Immature natural killer cell (primary cell): ENCODE data around the gene TRAF3IP3. TPM values are rescaled to one million over a fixed set of nuclear protein-coding genes. Genes with fewer than 3 reads are reported as not detected.

Source experiments
- DNase-seq, 3 donors: peaks; one replicate each; pipeline ENCODE4 v3.0.0; 2022; ENCODE audit warnings: mixed read lengths in 1 of 3
- H3K27ac Mint-ChIP-seq, 6 donors: one replicate each; pipeline ENCODE4 v1.8.0; 2020; ENCODE audit warnings: mixed read lengths in 6 of 6, mild to moderate bottlenecking in 5 of 6, inconsistent platforms in 4 of 6, moderate library complexity in 3 of 6
- H3K27me3 Mint-ChIP-seq, 3 donors: one replicate each; pipeline ENCODE4 v1.8.0; 2020 to 2021; ENCODE audit warnings: low read depth in 3 of 3, mild to moderate bottlenecking in 3 of 3, mixed read lengths in 3 of 3, moderate library complexity in 3 of 3, inconsistent platforms in 1 of 3
- H3K36me3 Mint-ChIP-seq, 3 donors: one replicate each; pipeline ENCODE4 v1.8.0; 2020; ENCODE audit warnings: mixed read lengths in 3 of 3, inconsistent platforms in 2 of 3, mild to moderate bottlenecking in 2 of 3
- H3K4me1 Mint-ChIP-seq, 2 donors: one replicate each; pipeline ENCODE4 v1.8.0; 2020; ENCODE audit warnings: inconsistent platforms in 2 of 2, mild to moderate bottlenecking in 2 of 2, mixed read lengths in 2 of 2, moderate library complexity in 1 of 2
- H3K4me3 Mint-ChIP-seq, 5 donors: one replicate each; pipeline ENCODE4 v1.8.0; 2020; ENCODE audit warnings: mild to moderate bottlenecking in 5 of 5, mixed read lengths in 5 of 5, inconsistent platforms in 3 of 5, moderate library complexity in 3 of 5
- H3K9me3 Mint-ChIP-seq, 6 donors: one replicate each; pipeline ENCODE4 v1.8.0; 2020; ENCODE audit warnings: mild to moderate bottlenecking in 6 of 6, mixed read lengths in 6 of 6, inconsistent platforms in 4 of 6, moderate library complexity in 3 of 6
- polyA plus RNA-seq, 3 donors: library from polyadenylated mRNA; unstranded; fragments of 300-500 nt; fragmentation: Illumina TruSeq; gene quantifications; one replicate each; pipeline ENCODE4 v1.2.3, GENCODE V29; 2021

The TRAF3IP3 gene, protein sequence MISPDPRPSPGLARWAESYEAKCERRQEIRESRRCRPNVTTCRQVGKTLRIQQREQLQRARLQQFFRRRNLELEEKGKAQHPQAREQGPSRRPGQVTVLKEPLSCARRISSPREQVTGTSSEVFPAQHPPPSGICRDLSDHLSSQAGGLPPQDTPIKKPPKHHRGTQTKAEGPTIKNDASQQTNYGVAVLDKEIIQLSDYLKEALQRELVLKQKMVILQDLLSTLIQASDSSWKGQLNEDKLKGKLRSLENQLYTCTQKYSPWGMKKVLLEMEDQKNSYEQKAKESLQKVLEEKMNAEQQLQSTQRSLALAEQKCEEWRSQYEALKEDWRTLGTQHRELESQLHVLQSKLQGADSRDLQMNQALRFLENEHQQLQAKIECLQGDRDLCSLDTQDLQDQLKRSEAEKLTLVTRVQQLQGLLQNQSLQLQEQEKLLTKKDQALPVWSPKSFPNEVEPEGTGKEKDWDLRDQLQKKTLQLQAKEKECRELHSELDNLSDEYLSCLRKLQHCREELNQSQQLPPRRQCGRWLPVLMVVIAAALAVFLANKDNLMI
- 100 to 1,000 TPM; 232 to 341 (median 287) TPM for polyA plus RNA-seq

DNA sequence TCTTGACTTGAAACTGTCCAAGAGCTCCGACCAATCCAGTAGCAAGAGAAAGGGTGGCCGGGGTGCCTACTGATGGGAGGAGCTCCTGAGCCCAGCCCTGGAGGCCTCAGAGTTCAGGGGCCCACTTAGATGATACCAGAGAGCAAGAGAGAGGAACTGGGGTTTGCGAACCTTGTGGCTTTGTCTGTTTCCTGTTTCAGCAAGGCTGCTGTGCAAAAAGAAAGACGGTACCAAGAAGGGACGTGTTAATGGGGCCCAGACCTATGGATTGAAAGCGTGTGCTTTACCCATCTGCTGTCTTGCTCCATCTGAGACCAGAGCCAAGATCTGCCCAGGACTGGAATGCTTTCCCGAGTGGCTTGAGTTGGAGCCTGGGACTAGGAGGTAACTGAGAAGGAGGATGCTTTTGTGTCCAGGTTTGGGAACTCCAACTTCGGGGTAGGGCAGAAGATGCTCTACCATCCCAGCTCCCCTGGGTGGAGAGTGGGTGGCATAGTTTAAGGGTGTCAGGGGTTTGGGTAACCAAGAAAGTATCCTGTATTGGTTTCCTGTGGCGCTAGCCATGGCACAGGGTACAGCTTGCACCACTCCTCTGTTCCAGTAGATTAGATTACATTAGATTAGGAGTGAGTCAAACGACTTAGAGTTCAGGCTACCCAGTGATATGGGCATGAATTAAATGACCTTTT lies at the start of gene TRAF3IP3:
Gene TRAF3IP3 (plus strand): TSS at position 128 of the 689 bp plus-strand sequence. CDS start 3,987 bp downstream, outside the sequence.
- no peaks in the 10 kb centered on the region for H3K9me3 Mint-ChIP-seq
- peak within 1 kb of the TSS; percentile 91 to 99 (median 96) for H3K27ac Mint-ChIP-seq
- H3K36me3 Mint-ChIP-seq: peaks cover 22 to 37% (median 26%) of the 10 kb centered on the region in 3 donors
- peak within 1 kb of the TSS; percentile 93 to 97 (median 96) for H3K4me3 Mint-ChIP-seq
- H3K27me3 Mint-ChIP-seq: peaks cover 0 to 5% (median 0%) of the 10 kb centered on the region in 3 donors
- peaks cover 76 to 77% of the 10 kb centered on the region in 2 donors for H3K4me1 Mint-ChIP-seq
- DNase-seq: peak; percentile 77 to 83 (median 78)

DNA sequence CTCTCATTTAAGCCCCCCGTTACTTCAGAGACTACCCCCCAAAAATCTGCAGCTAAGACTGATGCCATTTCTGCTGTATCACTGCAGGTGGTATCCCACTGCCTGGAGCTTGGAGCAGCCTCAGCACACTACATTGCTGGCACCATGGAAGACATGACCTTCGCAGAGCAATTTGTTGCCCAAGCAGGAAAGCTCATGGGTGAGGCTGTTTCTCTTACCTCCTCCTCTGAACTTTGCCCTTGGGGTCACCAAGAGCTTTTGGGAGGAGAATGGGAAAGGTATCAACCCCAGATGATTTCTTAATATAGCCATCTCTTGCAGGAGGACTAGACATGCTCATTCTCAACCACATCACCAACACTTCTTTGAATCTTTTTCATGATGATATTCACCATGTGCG lies 49.2 kb upstream of the TRAF3IP3 start:
- Mint-ChIP-seq H3K27ac (no peak overlapping the region), H3K36me3 (no peaks in the 10 kb centered on the region), H3K4me1 (peaks cover 0 to 2% of the 10 kb centered on the region in 2 donors), H3K9me3 (no peaks in the 10 kb centered on the region), H3K4me3 (no peak overlapping the region), H3K27me3 (peaks cover 1 to 2% (median 2%) of the 10 kb centered on the region in 3 donors)
- no peak for DNase-seq

DNA sequence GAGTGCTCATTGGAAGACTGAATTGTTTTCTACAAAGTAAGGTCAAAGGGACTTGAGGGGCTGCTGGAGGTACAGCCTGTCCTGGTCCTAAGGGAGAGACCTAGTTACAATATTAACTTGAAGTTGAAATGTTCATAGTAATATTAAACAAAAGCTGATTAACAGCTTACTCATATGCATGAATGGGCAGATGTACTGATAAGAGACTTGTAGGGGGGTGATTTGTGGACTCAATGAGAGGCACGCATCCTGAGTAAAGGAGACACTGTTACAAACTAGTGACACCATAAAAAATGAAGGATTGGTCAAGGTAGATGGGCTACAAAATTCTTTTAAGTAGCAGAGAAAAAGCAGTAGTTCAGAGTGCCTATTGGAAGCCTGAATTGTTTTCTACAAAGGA lies 48.5 kb upstream of the TRAF3IP3 start:
- Mint-ChIP-seq H3K4me3 (no peak overlapping the region), H3K27me3 (peaks cover 1 to 2% (median 2%) of the 10 kb centered on the region in 3 donors), H3K4me1 (peaks cover 0 to 2% of the 10 kb centered on the region in 2 donors), H3K27ac (no peak overlapping the region), H3K36me3 (no peaks in the 10 kb centered on the region), H3K9me3 (no peaks in the 10 kb centered on the region)
- no peak for DNase-seq

DNA sequence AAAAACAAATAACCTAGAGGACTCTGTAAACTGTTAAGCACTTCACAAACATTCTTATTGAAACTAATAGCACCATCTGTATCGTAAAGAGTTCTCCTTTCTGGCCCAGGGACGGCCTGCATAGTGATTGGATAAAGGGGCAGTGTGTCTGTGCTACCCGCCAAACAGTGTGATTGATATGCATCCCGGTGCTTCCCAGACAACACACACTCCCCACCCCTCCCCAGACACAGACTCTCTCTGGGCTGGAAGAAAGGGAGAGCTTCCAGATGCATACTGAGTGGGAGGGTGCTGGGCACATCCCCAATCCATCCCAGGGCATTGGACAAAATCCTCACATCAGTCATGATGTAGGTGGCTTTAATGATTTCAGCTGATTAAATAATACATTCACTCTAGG lies 47.6 kb upstream of the TRAF3IP3 start:
- H3K27me3 Mint-ChIP-seq: peaks cover 1 to 2% (median 2%) of the 10 kb centered on the region in 3 donors
- no peaks in the 10 kb centered on the region for H3K36me3 Mint-ChIP-seq
- peaks cover 0 to 2% of the 10 kb centered on the region in 2 donors for H3K4me1 Mint-ChIP-seq
- H3K4me3 Mint-ChIP-seq: no peak overlapping the region
- no peak for DNase-seq
- H3K27ac Mint-ChIP-seq: no peak overlapping the region
- H3K9me3 Mint-ChIP-seq: no peaks in the 10 kb centered on the region

DNA sequence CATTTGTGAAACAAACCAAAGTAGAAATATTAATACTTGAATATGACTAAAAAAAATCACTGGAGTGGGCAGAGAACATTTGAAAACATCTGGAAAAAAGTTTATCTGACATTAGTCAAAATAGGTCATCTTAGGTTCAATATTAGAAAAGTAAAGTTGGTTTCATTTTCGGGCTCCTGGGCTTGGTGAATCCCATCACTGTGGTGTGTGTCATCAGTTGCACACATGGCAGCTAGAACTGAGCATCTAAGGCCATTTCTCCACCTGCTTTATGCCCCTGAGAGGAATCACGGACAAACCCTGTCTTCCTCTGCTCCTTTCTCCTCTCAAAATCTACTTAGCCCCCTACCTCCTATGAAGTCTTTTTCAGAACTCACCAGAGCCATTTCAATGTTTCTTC lies 45.8 kb upstream of the TRAF3IP3 start:
- H3K27ac Mint-ChIP-seq: no peak overlapping the region
- H3K4me1 Mint-ChIP-seq: peaks cover 0 to 2% of the 10 kb centered on the region in 2 donors
- H3K27me3 Mint-ChIP-seq: peaks cover 1 to 2% (median 2%) of the 10 kb centered on the region in 3 donors
- DNase-seq: no peak
- H3K4me3 Mint-ChIP-seq: no peak overlapping the region
- H3K36me3 Mint-ChIP-seq: no peaks in the 10 kb centered on the region
- no peaks in the 10 kb centered on the region for H3K9me3 Mint-ChIP-seq

DNA sequence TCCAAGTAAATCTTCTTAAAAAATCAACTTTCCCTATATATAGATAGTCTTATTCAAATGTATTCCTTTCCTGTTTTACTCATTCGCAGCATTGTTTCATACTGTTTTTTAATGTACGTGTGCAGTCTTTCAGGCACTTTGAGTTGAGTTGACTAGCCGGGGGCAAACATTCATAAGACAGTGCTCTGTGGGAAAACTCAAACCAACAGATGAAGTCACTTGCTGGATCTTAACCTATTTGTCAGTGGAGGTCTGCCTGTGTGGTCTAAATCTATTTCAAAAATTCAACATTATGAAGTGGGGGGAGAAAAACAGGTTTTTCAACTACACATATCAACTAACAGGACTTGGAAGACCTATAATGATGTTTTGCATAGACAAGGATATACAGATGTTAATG lies 45.0 kb upstream of the TRAF3IP3 start:
- Mint-ChIP-seq H3K27ac (no peak overlapping the region), H3K4me1 (peaks cover 0 to 2% of the 10 kb centered on the region in 2 donors), H3K27me3 (peaks cover 1 to 2% (median 2%) of the 10 kb centered on the region in 3 donors), H3K36me3 (no peaks in the 10 kb centered on the region), H3K4me3 (no peak overlapping the region), H3K9me3 (no peaks in the 10 kb centered on the region)
- no peak for DNase-seq

DNA sequence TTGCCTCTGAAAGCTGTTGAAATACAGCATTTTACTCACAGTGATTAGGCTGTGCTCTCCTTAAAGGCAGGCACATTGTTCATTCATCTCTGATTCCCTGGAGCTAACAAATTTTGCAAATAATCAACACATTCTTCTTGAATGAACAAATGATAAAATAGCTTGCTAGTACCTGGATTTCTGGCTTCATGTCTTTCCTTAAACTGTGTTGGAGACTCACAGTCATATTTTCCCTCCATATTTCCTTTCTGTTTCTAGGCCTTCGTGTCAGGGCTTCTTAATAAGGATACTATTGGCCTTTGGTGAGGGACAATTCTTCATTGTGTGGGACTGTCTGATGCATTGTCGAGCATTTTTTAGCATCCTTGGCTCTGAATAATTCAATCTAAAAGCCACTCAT lies 41.5 kb upstream of the TRAF3IP3 start:
- Mint-ChIP-seq H3K27me3 (peaks cover 2 to 3% (median 2%) of the 10 kb centered on the region in 3 donors), H3K4me3 (no peak overlapping the region), H3K4me1 (peaks cover 0 to 2% of the 10 kb centered on the region in 2 donors), H3K36me3 (peaks cover 0 to 4% (median 0%) of the 10 kb centered on the region in 3 donors), H3K27ac (no peak overlapping the region), H3K9me3 (no peaks in the 10 kb centered on the region)
- DNase-seq: no peak

DNA sequence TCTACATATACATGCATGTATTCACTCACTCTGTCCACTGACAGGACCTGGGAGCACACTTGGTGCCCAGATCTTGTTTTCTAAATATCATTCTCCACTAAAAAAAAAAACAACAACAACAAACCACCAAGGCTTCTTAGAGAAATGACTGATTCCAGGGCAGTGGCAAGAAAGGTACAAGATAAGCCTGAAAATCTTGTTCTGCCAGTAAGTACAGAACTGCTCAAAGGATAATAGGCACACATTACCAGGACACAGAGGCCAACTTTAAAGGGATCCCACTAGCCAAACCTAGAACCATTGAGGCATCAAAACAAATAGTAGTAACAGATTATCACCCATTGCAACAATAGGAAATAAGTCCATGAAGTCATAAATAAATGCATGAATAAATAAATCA lies 40.5 kb upstream of the TRAF3IP3 start:
- peaks cover 0 to 2% (median 0%) of the 10 kb centered on the region in 3 donors for H3K27me3 Mint-ChIP-seq
- H3K27ac Mint-ChIP-seq: no peak overlapping the region
- DNase-seq: no peak
- no peaks in the 10 kb centered on the region for H3K4me1 Mint-ChIP-seq
- H3K9me3 Mint-ChIP-seq: no peaks in the 10 kb centered on the region
- peaks cover 0 to 6% (median 0%) of the 10 kb centered on the region in 3 donors for H3K36me3 Mint-ChIP-seq
- no peak overlapping the region for H3K4me3 Mint-ChIP-seq

DNA sequence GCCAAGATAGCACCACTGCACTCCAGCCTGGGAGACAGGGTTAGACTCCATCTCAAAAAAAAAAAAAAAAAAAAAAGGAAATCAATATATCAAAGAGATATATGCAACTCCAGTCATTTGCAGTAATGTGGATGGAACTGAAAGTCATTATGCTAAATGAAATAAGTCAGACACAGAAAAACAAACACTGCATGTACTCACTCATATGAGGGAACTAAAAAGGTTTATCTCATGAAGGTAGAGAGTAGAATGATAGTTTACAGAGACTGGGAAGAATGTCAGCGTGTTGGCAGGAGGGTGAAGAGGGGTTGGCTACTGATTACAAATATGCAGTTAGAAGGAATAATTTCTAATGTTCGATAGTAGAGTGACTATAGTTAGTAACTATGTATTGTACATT lies 38.0 kb upstream of the TRAF3IP3 start:
- no peak overlapping the region for H3K4me3 Mint-ChIP-seq
- peaks cover 0 to 10% (median 0%) of the 10 kb centered on the region in 3 donors for H3K36me3 Mint-ChIP-seq
- H3K4me1 Mint-ChIP-seq: no peaks in the 10 kb centered on the region
- H3K9me3 Mint-ChIP-seq: no peaks in the 10 kb centered on the region
- H3K27me3 Mint-ChIP-seq: peaks cover 0 to 4% (median 0%) of the 10 kb centered on the region in 3 donors
- H3K27ac Mint-ChIP-seq: no peak overlapping the region
- no peak for DNase-seq

DNA sequence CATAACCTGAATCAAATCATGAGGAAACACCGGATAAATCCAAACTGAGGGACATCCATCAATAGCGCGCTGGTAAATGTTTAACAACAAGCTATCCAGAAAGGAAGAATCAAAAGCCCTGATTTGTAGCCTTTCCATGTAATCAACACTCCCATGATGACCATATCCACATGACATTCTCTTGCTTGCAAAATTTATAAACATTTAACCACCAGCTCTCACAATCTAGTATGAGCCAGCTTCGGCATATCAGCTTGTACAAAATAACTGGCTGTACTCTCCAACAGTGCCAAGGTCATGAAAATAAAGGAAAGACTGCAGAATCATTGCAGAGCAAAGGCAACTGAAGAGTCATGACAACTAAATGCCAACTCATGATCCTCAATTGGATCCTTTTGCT lies 35.5 kb upstream of the TRAF3IP3 start:
- H3K4me1 Mint-ChIP-seq: no peaks in the 10 kb centered on the region
- no peak for DNase-seq
- no peak overlapping the region for H3K27ac Mint-ChIP-seq
- H3K36me3 Mint-ChIP-seq: peaks cover 0 to 10% (median 0%) of the 10 kb centered on the region in 3 donors
- peaks cover 0 to 4% (median 0%) of the 10 kb centered on the region in 3 donors for H3K27me3 Mint-ChIP-seq
- H3K9me3 Mint-ChIP-seq: no peaks in the 10 kb centered on the region
- H3K4me3 Mint-ChIP-seq: no peak overlapping the region

DNA sequence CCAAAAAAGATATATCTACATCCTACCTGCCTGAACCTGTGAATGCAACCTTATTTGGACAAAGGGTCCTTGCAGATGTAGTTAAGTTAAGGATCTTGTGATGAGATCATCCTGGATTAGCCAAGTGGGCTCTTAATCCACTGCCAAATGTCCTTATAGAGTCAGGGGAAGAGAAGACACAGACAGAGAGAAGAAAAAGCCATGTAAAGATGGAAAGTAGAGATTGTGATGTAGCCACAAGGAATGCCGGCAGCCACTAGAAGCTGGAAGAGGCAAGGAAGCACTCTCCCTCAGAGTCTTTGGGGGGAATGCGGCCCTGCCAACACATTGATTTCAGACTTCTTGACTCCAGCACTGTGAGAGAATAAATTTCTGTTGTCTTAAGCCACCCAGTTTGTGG lies 35.0 kb upstream of the TRAF3IP3 start:
- H3K27me3 Mint-ChIP-seq: peaks cover 0 to 4% (median 0%) of the 10 kb centered on the region in 3 donors
- H3K4me3 Mint-ChIP-seq: no peak overlapping the region
- no peaks in the 10 kb centered on the region for H3K9me3 Mint-ChIP-seq
- H3K27ac Mint-ChIP-seq: no peak overlapping the region
- DNase-seq: no peak
- H3K4me1 Mint-ChIP-seq: no peaks in the 10 kb centered on the region
- peaks cover 0 to 10% (median 0%) of the 10 kb centered on the region in 3 donors for H3K36me3 Mint-ChIP-seq

DNA sequence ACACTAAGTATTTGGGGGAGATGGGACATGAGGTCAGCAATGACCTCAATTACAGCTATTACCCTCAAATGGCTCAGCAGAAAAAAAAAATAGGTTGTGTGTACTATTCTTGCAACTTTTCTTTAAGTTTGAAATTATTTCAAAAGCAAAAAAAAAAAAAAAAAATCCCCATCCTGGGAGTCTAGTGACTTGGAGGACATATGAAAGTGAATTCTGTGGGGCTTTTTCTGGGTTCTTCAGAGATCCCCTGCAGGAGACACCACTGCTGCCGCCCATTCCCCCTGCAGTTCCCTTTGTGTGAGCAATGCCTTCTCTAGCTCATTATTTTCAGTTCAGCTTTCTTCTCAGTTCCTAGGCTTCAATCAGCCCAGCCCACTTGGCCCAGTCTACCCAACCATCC lies 34.5 kb upstream of the TRAF3IP3 start:
- H3K27ac Mint-ChIP-seq: peak overlapping the region in 1 of 6 donors; percentile 26
- no peak for DNase-seq
- no peak overlapping the region for H3K4me3 Mint-ChIP-seq
- no peaks in the 10 kb centered on the region for H3K9me3 Mint-ChIP-seq
- H3K36me3 Mint-ChIP-seq: peaks cover 0 to 10% (median 0%) of the 10 kb centered on the region in 3 donors
- H3K4me1 Mint-ChIP-seq: no peaks in the 10 kb centered on the region
- peaks cover 0 to 4% (median 0%) of the 10 kb centered on the region in 3 donors for H3K27me3 Mint-ChIP-seq

DNA sequence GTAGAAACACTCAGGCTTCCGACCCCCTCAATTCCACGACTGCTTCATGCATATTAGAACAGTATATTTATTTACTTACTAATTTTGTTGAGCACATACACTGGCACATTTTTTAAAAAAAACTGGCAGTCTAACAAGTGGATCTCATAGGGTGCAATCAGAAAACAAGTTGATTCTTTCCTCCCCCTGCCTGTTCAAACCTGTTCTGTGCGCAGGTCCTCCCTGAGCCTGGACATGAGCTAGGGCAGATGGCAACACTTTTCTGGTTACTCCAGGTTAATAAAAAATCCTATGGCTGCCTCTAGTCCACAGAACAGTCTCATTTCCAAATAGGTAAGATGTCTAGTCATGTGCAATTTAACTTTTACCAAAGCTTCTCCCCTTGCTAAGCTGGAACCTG lies 32.6 kb upstream of the TRAF3IP3 start:
- no peak overlapping the region for H3K27ac Mint-ChIP-seq
- H3K4me1 Mint-ChIP-seq: no peaks in the 10 kb centered on the region
- no peak overlapping the region for H3K4me3 Mint-ChIP-seq

More for the DNA sequence above, 32.6 kb upstream of the TRAF3IP3 start:
- no peak for DNase-seq
- peaks cover 3 to 18% (median 3%) of the 10 kb centered on the region in 3 donors for H3K36me3 Mint-ChIP-seq
- H3K9me3 Mint-ChIP-seq: no peaks in the 10 kb centered on the region
- peaks cover 0 to 1% (median 0%) of the 10 kb centered on the region in 3 donors for H3K27me3 Mint-ChIP-seq
